NCI-H345 treated with DMSO at 0.1 percent for 48 hours (cell line): ENCODE results near the gene LURAP1L.

Source experiments
- DNase-seq: peaks from one replicate; lab custom pipeline; 2025; ENCODE audit not compliant: unreplicated experiment; lab: John Stamatoyannopoulos, UW

The LURAP1L gene

DNA sequence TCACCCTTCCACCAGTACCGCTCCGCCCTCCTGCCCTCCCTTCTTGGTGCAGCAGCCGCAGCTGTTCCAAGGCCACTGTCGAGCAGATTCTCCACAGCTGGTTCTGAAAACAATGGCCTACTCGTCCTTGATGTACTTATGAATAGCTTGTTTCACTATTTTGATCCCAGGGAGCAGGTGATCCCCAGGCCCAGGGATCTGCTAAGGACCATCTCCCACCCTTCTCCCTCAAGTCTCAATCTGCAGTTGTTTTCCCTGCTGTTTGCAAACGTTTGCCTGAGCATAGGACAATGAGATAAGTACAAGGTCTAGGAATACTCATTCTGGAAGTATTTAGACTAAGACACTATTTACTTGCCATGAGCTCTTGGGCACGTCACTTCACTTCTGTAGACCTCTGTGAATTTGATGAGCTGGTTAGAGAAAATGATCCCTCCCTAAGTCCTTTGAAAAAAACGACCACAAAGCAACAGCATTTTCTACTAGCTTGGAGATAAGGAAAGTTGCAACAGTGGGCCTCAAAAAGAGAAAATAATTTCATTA lies 1.8 kb downstream of the LURAP1L start:
- peak; percentile 62 for DNase-seq

DNA sequence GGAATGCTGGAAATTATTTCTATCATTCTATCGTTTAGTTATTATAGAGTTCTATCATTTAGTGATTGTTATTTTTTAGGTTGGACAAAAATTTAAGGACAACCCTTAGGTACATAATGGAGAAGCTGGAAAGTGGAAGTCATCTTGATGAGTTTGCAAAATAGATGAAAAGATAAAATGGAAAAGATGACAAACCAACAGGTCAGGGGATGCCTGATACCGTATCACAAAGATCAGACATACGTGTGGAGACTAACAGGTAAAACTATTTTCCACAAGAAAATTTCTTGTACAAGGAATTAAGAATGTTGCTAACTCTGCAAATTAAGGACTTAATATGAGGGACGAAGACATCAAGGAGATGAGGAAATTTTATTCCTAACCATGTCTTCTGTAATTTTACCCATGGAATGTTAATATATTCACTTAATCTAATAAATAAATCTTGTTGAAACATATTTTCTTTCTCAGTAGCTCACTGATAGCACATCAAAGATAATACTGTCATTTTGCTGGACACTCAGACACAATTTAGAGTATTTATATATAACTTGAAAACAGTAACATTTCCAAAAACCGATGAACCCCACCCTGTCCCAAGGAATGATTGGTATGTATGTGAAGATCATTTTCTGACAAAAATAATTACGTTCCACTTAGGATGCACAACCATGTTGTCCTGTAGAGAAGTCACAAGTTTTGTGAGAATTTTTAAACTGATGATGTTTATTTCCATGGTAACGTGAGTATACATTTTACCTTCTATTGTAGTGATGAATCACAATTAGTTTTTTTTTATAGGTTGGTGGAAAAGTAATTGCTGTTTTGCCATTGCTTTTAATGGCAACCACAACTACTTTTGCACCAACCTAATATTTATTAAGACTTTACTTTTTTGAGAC lies 2.6 kb downstream of the LURAP1L start:
- DNase-seq = no peak

DNA sequence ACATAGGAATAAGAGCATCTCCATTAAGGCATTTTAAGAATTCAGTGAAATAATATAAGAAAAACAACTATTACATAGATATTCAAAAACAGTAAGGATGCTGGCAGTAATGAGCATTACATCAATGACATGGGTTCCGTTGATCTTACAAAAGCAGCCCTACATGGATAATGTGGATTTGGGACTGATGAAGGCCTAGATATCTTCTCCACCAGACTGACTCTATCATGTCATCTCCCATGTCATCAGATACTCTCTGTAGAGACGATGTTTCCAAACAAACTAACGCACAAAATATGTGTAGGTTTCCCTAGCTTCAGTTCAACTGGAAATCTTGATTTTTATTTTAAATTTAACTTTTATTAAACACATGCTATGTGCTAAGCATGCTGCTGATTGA lies 3.6 kb downstream of the LURAP1L start:
- no peak for DNase-seq

DNA sequence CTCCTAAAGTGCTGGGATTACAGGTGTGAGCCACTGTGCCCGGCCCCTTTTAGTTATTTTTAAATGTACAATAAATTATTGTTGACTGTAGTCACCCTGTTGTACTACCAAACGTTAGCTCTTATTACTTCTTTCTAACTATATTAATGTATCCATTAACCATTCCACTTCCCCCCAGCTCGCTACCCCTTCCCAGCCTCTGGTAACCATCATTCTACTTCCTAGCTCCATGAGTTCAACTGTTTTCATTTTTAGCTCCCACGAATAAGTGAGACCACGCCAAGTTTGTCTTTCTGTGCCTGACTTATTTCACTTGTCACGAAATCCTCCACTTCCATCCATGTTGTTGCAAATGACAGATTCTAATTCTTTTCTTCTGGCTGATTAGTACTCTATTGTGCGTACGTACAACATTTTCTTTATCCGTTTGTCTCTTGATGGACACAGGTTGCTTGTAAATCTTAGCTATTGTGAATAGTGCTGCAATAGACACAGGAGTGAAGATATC lies 6.5 kb downstream of the LURAP1L start:
- DNase-seq = no peak

DNA sequence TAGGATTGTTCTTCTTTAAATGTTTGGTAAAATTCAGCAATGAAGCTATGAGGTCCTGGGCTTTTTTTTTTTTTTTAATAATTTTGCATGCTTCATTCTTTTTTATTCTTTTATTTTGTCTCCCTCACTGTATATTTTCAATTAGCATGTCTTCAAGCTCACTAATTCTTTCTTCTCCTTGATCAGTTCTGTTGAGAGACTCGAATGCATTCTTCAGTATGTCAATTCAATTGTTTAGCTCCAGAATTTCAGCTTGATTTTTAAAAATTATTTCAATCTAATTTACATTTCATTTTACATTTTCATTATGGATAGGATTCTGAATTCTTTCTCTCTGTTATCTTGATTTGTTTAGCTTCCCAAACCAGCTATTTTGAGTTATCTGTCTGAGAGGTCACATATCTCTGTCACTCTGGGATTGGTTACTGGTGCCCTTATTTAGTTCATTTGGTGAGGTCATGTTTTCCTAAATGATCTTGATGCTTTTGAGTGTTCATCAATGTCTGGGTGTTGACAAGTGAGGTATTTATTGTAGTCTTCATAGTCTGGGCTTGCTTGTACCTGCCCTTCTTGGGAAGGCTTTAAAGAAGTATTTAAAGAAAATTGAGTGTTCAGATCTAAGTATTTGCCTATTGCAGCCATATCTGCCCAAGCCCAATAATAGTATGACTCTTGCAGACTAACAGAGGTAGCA lies 9.1 kb downstream of the LURAP1L start:
- no peak for DNase-seq

DNA sequence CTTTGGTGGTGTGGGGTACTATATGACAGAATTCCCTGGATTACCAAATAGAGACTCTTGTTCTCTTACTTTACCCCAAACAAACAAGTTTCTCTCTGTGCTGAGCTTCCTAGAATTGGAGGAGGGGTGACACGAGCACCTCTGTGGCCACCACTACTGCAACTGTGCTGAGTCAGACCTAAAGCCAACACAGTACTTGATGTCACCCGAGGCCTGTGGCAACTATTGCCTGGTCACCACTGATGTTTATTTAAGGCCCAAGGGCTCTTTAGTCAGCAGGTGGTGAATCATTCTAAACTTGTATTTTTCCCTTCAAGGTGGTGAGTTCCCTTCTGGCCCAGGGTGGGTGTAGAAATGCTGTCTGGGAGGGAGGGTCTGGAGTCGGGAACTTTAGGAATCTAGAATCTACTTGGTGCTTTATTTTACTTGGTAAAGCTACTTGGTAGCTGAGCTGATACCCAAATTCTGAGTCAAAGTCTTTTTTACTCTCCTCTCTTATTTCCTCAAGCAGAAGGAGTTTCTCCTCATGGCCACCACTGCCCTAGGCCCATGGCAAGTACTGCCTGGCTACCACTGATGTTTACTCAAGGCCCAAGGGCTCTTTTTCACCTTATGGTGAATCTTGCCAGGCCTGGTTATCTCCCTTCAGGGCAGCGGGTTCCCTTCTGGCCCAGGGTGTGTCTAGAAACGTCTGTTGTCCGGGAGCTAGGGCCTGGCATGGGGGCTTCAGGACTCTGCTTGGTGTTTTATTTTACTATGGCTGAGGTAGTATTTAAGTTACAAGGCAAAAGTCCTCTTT lies 9.8 kb downstream of the LURAP1L start:
- DNase-seq = no peak

DNA sequence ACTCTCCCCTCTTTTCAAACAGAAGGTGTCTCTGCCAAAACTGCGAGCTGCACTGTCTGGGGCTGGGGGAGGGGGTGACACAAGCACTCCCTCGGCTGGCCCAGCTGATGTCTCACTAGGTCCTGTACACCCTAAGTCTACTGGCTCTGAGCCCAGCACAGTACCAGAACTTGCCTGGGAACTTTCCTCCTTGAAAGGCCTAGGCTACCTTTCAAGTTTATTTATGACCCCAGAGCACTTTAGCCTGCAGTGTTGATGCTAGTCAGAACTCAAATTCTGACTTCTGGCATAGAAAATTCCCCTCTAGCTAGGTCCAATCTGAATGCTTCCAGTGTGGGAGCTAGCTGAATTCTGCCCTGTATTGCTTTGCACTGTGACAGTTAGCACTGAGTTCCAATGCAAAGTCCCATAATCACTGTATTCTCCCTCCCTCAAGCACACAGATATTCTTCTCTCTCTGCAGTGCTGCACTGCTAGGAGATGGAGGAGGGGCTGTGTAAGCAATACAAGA lies 10.5 kb downstream of the LURAP1L start:
- DNase-seq = no peak

DNA sequence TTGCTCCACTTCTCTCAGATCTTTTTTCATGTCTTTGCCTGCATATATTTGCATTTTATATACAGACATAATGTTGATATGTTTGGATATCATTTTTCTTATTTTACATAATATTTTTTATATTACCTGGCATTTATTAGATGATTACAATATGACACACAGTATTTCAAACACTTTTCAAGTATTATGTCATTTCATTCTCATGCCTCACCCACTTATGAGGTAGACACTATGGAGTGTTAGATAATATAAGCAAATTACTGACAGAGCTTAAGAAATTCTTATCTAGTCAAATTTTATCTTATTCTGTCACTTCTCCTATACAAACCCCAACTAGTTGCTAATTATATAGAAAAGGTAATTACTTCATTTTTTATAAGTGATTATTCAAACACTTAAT lies 11.1 kb downstream of the LURAP1L start:
- DNase-seq = no peak

DNA sequence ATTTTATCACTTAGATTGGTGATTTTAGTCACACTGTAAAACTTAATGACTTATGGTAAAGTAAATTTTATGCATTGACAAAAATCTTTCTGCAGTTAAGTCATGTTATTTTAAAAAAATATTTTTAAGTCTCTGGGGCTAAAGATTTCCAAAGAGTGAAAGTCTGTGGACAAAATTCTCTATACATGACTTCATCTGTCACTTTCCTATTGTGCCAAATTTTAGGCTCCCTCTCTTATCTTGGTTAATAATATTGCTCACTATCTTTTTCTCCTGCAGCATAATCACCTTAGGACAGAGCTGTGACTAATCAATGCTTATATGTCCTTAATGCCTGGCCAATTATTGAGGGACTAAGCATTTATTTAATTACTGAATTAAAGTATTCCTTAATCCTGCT lies 15.2 kb downstream of the LURAP1L start:
- DNase-seq = no peak

DNA sequence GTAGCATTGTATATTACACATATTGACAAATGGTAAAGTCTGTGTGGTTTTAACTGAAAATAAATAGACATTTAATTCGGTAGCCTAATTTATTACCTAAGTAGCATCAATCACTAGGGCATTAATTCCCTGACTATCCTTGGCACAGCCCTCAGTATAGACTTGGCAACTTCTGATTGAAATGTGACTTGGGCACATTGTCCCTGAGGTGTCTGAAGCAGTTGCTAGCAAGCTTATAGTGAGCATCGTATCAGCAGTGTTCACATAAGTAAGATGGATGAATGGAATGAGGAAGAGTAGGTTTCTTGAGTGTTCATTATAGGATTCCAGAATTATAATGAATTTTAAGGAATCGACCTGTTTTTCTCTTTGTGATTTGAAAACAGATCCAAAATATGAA lies 16.1 kb downstream of the LURAP1L start:
- no peak for DNase-seq

DNA sequence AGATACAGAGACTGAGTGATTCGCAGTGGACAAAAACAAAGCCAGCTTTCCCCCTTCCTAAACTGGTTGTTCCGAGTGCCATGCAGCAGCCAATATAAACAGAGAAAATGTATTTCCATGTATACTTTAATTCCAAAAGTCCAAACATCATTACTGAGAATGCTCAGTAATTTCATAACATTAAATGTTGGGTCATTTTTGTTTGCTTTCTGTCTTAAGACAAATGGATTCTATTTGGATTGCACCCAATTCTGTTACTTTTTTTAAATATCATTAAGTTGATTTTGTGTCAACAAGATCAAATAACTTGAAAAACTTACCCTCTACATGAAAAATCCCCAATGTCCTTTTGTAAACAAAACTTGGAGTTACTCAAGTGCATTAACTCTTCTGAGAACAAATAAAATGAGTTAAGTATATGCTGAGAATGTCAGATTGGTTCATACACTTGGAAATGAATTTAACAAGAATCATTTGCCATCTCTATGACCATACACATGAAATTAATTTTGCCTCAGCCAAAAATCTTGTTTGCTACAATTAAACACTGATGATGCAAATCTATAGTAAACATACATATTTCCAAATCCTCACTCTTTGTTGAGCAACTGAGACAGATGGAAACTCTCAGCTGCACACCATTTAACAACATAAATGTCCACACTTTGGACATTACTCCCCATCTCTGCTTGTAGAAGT lies 19.4 kb downstream of the LURAP1L start:
- DNase-seq = no peak

DNA sequence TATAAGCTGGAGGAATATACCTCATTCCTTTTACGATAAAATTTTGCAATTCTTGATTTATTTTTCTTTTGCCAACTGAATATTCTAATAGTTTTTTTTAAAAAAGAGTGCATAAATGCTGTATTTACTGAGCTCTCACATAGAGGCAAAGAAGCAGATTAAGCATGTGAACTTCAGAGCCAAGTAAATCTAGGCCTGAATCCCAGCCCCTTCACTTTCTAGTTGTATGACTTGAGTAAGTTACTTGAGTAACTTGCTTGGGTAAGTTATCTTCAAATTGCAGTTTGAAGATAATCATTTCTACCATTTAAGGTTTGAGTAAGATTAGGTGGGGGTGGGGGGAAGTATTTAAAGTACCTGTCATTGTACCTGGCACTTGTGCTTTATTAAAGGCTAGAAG lies 21.8 kb downstream of the LURAP1L start:
- DNase-seq = no peak

DNA sequence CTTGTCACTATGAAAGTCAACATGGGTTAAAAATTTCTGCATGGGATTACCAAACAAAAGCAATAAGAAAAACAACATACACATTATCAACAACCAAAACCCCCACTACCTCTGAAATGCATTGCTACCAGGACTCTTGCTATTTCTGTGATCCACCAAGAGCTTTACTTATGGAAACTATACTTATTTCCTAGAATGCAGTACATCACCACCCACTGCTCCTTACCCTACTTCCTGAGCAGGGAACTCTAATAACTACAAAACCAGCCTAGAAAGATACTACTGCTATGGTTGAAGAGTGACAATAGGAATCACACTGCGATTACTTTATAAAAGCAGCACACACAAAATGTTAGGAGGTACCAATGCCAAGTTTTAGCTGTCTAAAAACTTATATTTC lies 22.2 kb downstream of the LURAP1L start:
- no peak for DNase-seq

DNA sequence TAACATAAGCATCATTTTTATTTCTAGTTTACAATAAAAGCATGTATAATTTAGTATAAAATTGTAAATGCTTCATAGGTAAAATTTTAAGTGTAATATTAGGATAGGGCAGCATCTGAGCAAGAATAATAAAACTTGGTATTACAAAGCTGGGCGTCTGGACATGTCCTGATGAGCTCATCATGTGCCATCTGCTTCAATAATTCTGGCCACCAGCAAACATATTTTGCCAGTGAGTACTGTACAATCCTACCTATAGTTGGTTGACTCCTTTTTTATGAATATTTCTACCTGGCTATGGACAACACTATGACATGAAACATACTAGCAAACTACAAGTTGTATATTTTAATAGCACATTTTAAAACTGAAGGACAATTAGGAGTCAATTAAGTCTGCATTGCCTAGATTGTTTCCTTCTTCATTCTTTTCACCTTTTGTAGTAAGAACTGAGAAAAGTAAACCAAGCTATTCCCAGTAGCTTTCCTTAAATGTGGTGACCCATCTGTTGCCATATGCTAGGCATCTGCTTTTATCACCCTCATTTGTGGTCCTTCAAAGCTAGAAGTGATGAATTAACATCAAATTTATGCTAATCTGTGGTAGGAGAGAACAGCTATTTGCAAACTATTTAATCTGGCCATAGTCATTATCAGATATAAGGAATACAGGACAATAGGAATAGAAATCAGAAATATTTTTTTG lies 23.4 kb downstream of the LURAP1L start:
- DNase-seq = no peak

DNA sequence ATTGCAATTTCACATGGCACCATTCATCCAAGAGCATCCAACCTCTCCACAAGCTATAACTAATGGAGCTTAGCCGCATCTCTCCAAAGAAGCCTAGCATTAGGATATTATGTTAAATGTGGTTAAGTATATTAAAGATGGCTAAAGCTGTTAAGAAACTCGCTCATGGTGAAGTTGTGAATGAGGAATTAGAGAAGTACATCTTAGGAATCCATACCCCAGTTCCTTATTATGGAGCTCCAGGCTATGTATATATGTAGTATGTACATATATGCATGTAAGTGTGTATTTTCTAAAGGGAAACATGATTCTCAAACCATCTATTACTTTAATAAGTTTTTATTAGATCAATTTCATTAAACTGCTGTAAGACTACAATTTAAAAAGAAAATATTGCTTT lies 26.4 kb downstream of the LURAP1L start:
- no peak for DNase-seq

DNA sequence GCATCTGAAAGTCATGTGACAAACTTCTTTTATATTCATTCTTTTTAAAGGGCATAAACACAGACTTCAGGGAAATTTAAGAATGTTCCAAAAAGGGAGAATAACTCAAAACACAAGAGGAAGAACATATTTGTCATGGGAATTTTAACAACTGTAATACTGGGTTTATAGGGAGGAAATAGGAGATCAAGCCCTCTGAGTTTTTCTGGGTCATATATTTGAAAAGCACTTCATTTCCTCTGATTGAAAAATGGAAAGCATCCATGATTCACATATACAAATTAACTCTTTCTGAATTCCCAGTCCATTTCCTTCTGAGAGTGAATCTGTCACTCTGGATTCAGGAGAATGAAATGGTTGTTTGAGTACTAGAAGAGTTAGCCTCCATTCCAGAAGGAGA lies 26.8 kb downstream of the LURAP1L start:
- DNase-seq = no peak

DNA sequence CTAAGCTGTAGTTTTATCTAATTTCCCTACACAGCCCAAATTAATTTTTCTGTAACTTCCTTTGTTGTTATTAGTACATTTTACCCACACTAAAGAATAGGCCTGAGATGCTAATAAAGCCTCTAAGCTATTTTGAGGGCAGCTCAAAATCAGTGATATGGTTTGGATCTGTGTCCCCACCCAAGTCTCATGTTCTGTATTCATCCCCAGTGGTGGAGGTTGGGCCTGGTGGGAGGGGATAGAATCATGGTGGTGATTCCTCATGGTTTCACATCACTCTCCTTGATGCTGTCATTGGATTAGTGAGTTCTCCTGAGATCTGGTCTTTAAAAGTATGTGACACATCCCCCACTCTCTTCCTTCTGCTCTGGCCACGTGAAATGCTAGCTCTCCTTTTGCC lies 27.3 kb downstream of the LURAP1L start:
- no peak for DNase-seq

DNA sequence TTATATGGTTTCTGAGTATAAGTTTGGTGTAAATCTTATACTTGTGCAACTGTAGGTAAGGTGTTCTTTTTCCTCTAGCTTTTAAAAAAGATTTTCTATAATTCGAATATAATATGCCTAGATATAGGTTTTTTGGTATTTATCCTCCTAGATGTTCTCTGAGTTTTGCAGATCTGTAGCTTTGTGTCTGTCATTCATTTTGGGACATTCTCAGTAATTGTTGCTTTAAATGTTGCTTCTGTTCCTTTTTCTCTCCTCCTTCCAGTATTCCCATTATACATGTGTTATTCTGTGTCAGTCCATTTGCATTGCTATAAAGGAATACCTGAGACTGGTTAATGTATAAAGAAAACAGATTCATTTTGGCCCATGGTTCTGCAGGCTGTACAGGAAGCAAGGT lies 33.7 kb downstream of the LURAP1L start:
- no peak for DNase-seq

DNA sequence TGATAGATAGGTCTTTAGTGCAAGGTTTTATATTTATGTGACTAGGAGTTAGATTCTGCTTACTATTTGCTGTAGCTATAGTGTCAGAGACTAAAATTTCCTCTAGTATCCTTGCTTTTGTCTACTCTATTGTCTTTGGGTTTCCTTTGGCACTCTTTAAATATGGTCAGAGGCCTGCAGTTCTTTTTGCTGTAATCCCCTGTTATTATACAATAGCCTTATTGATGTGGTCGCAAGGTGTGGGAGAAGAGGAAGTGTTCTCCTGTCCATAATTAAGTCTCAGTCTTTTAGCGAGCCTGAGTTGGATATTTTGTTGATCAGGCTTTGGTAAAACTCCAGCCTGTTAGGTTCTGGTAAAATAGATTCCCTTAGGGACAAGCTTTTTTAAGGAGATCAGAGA lies 34.9 kb downstream of the LURAP1L start:
- DNase-seq = no peak

DNA sequence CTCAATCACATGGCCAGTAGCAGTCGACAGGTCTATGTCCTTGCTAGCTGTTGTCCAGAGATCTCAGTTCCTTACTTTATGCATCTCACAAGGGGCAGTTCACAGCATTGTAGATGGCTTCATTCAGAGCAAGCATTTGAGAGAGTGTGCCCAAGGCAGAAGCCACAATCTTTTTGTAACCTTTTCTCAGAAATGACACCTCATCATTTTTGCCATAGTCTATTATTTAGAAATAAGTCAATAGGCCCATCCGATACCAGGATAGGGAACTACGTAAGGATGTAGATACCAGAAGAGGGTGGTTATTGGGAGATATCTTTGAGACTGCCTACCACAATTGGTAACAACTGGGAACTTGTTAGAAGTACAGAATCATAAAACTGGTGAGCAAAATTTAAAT lies 37.1 kb downstream of the LURAP1L start:
- DNase-seq = no peak
